SK-N-SH (cell line): ENCODE data around the gene ZNF750. TPM values are rescaled to one million over a fixed set of nuclear protein-coding genes. Genes with fewer than 3 reads are reported as not detected.
A peak's percentile ranks its signal among the peaks of the same experiment; 100 is the strongest.

Experiments
- CTCF ChIA-PET: fragments of 300-600, 350-600 bp; formaldehyde crosslinking; extraction: SDS; loops from one replicate; lab custom pipeline; 2021; lab: Yijun Ruan, JAX
- POLR2A ChIA-PET: fragments of 350-600 bp; sonication (Branson Sonifier 250); formaldehyde crosslinking; extraction: SDS; loops from one replicate; lab custom pipeline; 2020; ENCODE audit warnings: antibody characterized with exemption, inconsistent platforms; lab: Yijun Ruan, JAX
- DNase-seq: peaks from one replicate; pipeline ENCODE4 v3.0.0; 2012
- H2AFZ ChIP-seq: fragments of 200-600 bp; sonication (generic); 2 replicates; pipeline ENCODE4 v1.8.1; 2016; ENCODE audit warnings: antibody characterized with exemption, mild to moderate bottlenecking, low read depth
- H3F3A ChIP-seq: fragments of 200-600 bp; sonication (generic); replicated peaks from 2 replicates; pipeline ENCODE3; 2016; ENCODE audit warnings: antibody characterized with exemption, mild to moderate bottlenecking; ENCODE audit not compliant: insufficient read depth
- H3K27ac ChIP-seq, 2 experiments: fragments of 200-500 bp in 1 of 2; fragments of 200-600 bp in 1 of 2; sonication (Bioruptor generic) in 1 of 2; sonication (generic), shearing (Covaris generic) in 1 of 2; 2 replicates each; pipeline versions ENCODE4 v1.5.1 to v1.6.1; 2014 to 2016; ENCODE audit warnings: low read depth in 2 of 2, inconsistent platforms in 1 of 2, low read length in 1 of 2, mild to moderate bottlenecking in 1 of 2, mixed read lengths in 1 of 2
- H3K27me3 ChIP-seq: fragments of 200-600 bp; sonication (generic), shearing (Covaris generic); 2 replicates; pipeline ENCODE4 v1.6.1; 2016; ENCODE audit warnings: mixed run types; ENCODE audit not compliant: insufficient read depth
- H3K36me3 ChIP-seq, 2 experiments: fragments of 200-500 bp in 1 of 2; fragments of 200-600 bp in 1 of 2; sonication (Bioruptor generic) in 1 of 2; sonication (generic) in 1 of 2; replicated peaks in 1 of 2; 2 replicates each; pipeline versions ENCODE3 to v1.5.1; 2014 to 2016; ENCODE audit warnings: low read length in 1 of 2, mild to moderate bottlenecking in 1 of 2; ENCODE audit not compliant: insufficient read depth in 2 of 2, control insufficient read depth in 1 of 2
- H3K4me1 ChIP-seq, 2 experiments: fragments of 200-500 bp in 1 of 2; fragments of 200-600 bp in 1 of 2; sonication (Bioruptor generic) in 1 of 2; sonication (generic), shearing (Covaris generic) in 1 of 2; 2 replicates each; pipeline versions ENCODE4 v1.5.1 to v1.6.1; 2014 to 2016; ENCODE audit warnings: low read depth in 1 of 2, low read length in 1 of 2, mixed run types in 1 of 2; ENCODE audit not compliant: insufficient read depth in 2 of 2, control insufficient read depth in 1 of 2
- H3K4me2 ChIP-seq: fragments of 200-600 bp; sonication (generic), shearing (Covaris generic); 2 replicates; pipeline ENCODE4 v1.6.1; 2017; ENCODE audit warnings: mixed run types
- H3K4me3 ChIP-seq, 2 experiments: fragments of 200-500 bp in 1 of 2; fragments of 200-600 bp in 1 of 2; sonication (Bioruptor generic) in 1 of 2; sonication (generic), shearing (Covaris generic) in 1 of 2; 2 replicates each; pipeline versions ENCODE4 v1.5.1 to v1.8.1; 2014 to 2016; ENCODE audit warnings: low read depth in 2 of 2, inconsistent platforms in 1 of 2, low read length in 1 of 2, mild to moderate bottlenecking in 1 of 2, mixed read lengths in 1 of 2, moderate library complexity in 1 of 2
- H3K79me2 ChIP-seq: fragments of 200-600 bp; sonication (generic); 2 replicates; pipeline ENCODE4 v1.8.1; 2017; ENCODE audit warnings: mild to moderate bottlenecking; ENCODE audit not compliant: insufficient read depth
- H3K9ac ChIP-seq: fragments of 200-600 bp; sonication (generic); 2 replicates; pipeline ENCODE4 v1.6.1; 2017; ENCODE audit warnings: mixed run types
- H3K9me2 ChIP-seq: fragments of 200-600 bp; sonication (generic); 2 replicates; pipeline ENCODE4 v1.6.1; 2017; ENCODE audit warnings: mixed run types
- H3K9me3 ChIP-seq: fragments of 200-600 bp; sonication (generic); 2 replicates; pipeline ENCODE4 v1.6.1; 2017; ENCODE audit warnings: mixed run types, mild to moderate bottlenecking, moderate library complexity
- H4K20me1 ChIP-seq: fragments of 200-600 bp; sonication (generic); 2 replicates; pipeline ENCODE4 v1.6.1; 2017; ENCODE audit warnings: mild to moderate bottlenecking, mixed run types; ENCODE audit not compliant: insufficient read depth
- CHD2 ChIP-seq: fragments of 150-350 bp; IDR thresholded peaks from 2 replicates; pipeline ENCODE4 v1.6.1; 2018; ENCODE audit warnings: low read length; ENCODE audit not compliant: partially characterized antibody
- ELF1 ChIP-seq: IDR thresholded peaks from 2 replicates; pipeline ENCODE4 v1.4.0; 2012
- FOSL2 ChIP-seq: IDR thresholded peaks from 2 replicates; pipeline ENCODE4 v1.4.0; 2012; ENCODE audit warnings: low read depth, mild to moderate bottlenecking, moderate library complexity, borderline replicate concordance
- JUND ChIP-seq: IDR thresholded peaks from 2 replicates; pipeline ENCODE4 v1.4.0; 2012
- MXI1 ChIP-seq: IDR thresholded peaks from 2 replicates; pipeline ENCODE4 v1.6.1; 2012; ENCODE audit warnings: mild to moderate bottlenecking, low read depth, low read length, improper control_type of control experiment
- NRF1 ChIP-seq: IDR thresholded peaks from 2 replicates; pipeline ENCODE4 v1.6.1; 2012; ENCODE audit warnings: low read depth, mild to moderate bottlenecking, low read length
- POLR2AphosphoS5 ChIP-seq: IDR thresholded peaks from 2 replicates; pipeline ENCODE4 v1.6.1; 2012; ENCODE audit warnings: low read depth, low read length
- RCOR1 ChIP-seq: fragments of 150-350 bp; IDR thresholded peaks from 2 replicates; pipeline ENCODE4 v1.6.1; 2017; ENCODE audit warnings: antibody characterized with exemption, low read length
- SIN3A ChIP-seq: IDR thresholded peaks from 2 replicates; pipeline ENCODE4 v1.6.1; 2012; ENCODE audit warnings: low read depth, mild to moderate bottlenecking, low read length, moderate library complexity, borderline replicate concordance
- SMC3 ChIP-seq: IDR thresholded peaks from 2 replicates; pipeline ENCODE4 v1.6.1; 2012; ENCODE audit warnings: low read depth, low read length, improper control_type of control experiment
- TAF1 ChIP-seq: IDR thresholded peaks from 2 replicates; pipeline ENCODE4 v1.6.1; 2012; ENCODE audit warnings: low read depth, mild to moderate bottlenecking, low read length, moderate library complexity, borderline replicate concordance
- TCF12 ChIP-seq: IDR thresholded peaks from 2 replicates; pipeline ENCODE4 v1.4.0; 2012
- YY1 ChIP-seq: IDR thresholded peaks from 2 replicates; pipeline ENCODE4 v1.4.0; 2012; ENCODE audit warnings: low read depth, mild to moderate bottlenecking
- WGBS: methylation state at CpG from one replicate; pipeline ENCODE4 v1.1.6; 2017; ENCODE audit warnings: low lambda C conversion rate; 5-methylcytosine and 5-hydroxymethylcytosine counted together
- polyA plus RNA-seq, 3 experiments: library from polyadenylated mRNA; depleted of rRNA; stranded (reverse); fragments of >200 nt; gene quantifications; 2 replicates each; pipeline ENCODE4 v1.2.3, GENCODE V29; 2012
- TF ChIP-seq, protein P1 (sequence below): fragments of 150-350 bp; IDR thresholded peaks from 2 replicates; pipeline ENCODE4 v1.6.1; 2016; ENCODE audit warnings: mild to moderate bottlenecking, low read depth, low read length
- TF ChIP-seq, protein P2 (sequence below): IDR thresholded peaks from 2 replicates; pipeline ENCODE4; 2012
- TF ChIP-seq, protein P3 (sequence below): IDR thresholded peaks from 2 replicates; pipeline ENCODE4 v1.4.0; 2012; ENCODE audit warnings: low read depth
- TF ChIP-seq, protein P4 (sequence below): IDR thresholded peaks from 2 replicates; pipeline ENCODE4 v1.6.1; 2012; ENCODE audit warnings: mild to moderate bottlenecking, low read depth, low read length, moderate library complexity
- TF ChIP-seq, protein P5 (sequence below): fragments of 150-350 bp; IDR thresholded peaks from 2 replicates; pipeline ENCODE4 v1.6.1; 2017; ENCODE audit warnings: antibody characterized with exemption, low read length, low read depth, borderline replicate concordance
- TF ChIP-seq, protein P6 (sequence below): IDR thresholded peaks from 2 replicates; pipeline ENCODE4 v1.4.0; 2012; ENCODE audit warnings: low read depth, borderline replicate concordance

Gene ZNF750
- polyA plus RNA-seq, 1 of the 3 experiments (the other 2 are of a cell fraction) = not detected

DNA sequence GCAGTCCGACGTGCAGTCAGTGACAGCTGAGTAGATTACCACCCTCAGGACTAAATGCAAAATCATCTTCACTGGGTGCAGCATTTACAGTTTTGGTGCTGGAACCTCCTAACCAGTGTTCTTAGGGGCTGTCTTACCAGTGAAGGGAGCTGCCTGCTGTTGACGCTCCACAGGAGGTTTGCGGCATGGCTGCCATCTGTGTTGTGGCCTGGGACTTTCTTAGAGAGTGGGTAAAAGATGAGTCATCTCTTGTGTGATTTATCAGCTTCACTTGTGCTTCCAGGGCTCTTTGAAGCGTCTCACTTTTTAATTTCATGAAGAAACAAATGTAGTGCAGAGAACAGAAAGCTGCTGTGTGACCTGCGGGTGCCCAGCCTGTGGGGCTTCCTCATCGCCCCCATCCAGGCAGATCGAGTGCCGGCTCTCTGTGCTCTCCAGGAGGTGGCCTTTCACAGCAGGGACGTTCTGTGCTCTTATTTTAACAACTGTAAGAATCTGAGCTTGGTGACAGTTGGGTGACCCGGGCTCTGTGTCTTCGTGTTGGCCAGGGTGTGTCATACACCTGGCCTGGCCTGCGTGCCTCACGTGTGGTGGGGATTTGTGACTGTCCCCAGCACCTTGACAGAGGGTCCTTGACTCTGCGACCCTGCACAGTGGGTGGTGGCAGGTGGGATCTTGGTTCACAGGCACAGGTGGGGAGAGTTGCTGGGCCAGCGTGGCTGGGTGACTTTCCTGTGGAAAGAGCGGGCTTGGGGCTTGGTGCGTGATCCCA is 24.3 kb upstream of the ZNF750 start:
- Histone ChIP-seq H3K4me1 (peaks cover 41 to 67% of the 10 kb centered on the region in 2 experiments), H2AFZ (no peak overlapping the region), H3K27ac (peak overlapping the region; percentile 65 to 92), H4K20me1 (peaks cover 13% of the 10 kb centered on the region), H3K4me2 (peak overlapping the region; percentile 74), H3F3A (peaks cover 6% of the 10 kb centered on the region), H3K9me2 (no peaks in the 10 kb centered on the region), H3K4me3 (no peak overlapping the region), H3K79me2 (peaks cover 48% of the 10 kb centered on the region; the same call in 1 of the 2 replicates), H3K9ac (no peak overlapping the region), H3K36me3 (no peaks in the 10 kb centered on the region), H3K9me3 (no peaks in the 10 kb centered on the region), H3K27me3 (no peaks in the 10 kb centered on the region)
- TF ChIP-seq FOSL2 (peak; percentile 93), JUND (peak; percentile 83; the same call in 1 of the 2 replicates), RCOR1 (0 out of 2 replicates have a peak, but pooled peaks have one; percentile 53), ELF1 (no peak), SMC3 (no peak), POLR2AphosphoS5 (peak; percentile 68), SIN3A (peak; percentile 82; the same call in 1 of the 2 replicates), TAF1 (peak; percentile 11; the same call in 1 of the 2 replicates), YY1 (peak; percentile 77; the same call in 1 of the 2 replicates), MXI1 (0 out of 2 replicates have a peak, but pooled peaks have one; percentile 36), NRF1 (no peak), TCF12 (peak; percentile 98), CHD2 (peak; percentile 16)
- TF ChIP-seq, protein P1, sequence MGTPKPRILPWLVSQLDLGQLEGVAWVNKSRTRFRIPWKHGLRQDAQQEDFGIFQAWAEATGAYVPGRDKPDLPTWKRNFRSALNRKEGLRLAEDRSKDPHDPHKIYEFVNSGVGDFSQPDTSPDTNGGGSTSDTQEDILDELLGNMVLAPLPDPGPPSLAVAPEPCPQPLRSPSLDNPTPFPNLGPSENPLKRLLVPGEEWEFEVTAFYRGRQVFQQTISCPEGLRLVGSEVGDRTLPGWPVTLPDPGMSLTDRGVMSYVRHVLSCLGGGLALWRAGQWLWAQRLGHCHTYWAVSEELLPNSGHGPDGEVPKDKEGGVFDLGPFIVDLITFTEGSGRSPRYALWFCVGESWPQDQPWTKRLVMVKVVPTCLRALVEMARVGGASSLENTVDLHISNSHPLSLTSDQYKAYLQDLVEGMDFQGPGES = no peak
- TF ChIP-seq, protein P2, sequence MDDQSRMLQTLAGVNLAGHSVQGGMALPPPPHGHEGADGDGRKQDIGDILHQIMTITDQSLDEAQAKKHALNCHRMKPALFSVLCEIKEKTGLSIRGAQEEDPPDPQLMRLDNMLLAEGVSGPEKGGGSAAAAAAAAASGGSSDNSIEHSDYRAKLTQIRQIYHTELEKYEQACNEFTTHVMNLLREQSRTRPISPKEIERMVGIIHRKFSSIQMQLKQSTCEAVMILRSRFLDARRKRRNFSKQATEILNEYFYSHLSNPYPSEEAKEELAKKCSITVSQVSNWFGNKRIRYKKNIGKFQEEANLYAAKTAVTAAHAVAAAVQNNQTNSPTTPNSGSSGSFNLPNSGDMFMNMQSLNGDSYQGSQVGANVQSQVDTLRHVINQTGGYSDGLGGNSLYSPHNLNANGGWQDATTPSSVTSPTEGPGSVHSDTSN = peak; percentile 90
- TF ChIP-seq, protein P3, sequence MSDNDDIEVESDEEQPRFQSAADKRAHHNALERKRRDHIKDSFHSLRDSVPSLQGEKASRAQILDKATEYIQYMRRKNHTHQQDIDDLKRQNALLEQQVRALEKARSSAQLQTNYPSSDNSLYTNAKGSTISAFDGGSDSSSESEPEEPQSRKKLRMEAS = peak; percentile 97
- TF ChIP-seq, protein P4, sequence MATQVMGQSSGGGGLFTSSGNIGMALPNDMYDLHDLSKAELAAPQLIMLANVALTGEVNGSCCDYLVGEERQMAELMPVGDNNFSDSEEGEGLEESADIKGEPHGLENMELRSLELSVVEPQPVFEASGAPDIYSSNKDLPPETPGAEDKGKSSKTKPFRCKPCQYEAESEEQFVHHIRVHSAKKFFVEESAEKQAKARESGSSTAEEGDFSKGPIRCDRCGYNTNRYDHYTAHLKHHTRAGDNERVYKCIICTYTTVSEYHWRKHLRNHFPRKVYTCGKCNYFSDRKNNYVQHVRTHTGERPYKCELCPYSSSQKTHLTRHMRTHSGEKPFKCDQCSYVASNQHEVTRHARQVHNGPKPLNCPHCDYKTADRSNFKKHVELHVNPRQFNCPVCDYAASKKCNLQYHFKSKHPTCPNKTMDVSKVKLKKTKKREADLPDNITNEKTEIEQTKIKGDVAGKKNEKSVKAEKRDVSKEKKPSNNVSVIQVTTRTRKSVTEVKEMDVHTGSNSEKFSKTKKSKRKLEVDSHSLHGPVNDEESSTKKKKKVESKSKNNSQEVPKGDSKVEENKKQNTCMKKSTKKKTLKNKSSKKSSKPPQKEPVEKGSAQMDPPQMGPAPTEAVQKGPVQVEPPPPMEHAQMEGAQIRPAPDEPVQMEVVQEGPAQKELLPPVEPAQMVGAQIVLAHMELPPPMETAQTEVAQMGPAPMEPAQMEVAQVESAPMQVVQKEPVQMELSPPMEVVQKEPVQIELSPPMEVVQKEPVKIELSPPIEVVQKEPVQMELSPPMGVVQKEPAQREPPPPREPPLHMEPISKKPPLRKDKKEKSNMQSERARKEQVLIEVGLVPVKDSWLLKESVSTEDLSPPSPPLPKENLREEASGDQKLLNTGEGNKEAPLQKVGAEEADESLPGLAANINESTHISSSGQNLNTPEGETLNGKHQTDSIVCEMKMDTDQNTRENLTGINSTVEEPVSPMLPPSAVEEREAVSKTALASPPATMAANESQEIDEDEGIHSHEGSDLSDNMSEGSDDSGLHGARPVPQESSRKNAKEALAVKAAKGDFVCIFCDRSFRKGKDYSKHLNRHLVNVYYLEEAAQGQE = 0 out of 2 replicates have a peak, but pooled peaks have one; percentile 18
- TF ChIP-seq, protein P5, sequence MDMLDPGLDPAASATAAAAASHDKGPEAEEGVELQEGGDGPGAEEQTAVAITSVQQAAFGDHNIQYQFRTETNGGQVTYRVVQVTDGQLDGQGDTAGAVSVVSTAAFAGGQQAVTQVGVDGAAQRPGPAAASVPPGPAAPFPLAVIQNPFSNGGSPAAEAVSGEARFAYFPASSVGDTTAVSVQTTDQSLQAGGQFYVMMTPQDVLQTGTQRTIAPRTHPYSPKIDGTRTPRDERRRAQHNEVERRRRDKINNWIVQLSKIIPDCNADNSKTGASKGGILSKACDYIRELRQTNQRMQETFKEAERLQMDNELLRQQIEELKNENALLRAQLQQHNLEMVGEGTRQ = no peak
- TF ChIP-seq, protein P6, sequence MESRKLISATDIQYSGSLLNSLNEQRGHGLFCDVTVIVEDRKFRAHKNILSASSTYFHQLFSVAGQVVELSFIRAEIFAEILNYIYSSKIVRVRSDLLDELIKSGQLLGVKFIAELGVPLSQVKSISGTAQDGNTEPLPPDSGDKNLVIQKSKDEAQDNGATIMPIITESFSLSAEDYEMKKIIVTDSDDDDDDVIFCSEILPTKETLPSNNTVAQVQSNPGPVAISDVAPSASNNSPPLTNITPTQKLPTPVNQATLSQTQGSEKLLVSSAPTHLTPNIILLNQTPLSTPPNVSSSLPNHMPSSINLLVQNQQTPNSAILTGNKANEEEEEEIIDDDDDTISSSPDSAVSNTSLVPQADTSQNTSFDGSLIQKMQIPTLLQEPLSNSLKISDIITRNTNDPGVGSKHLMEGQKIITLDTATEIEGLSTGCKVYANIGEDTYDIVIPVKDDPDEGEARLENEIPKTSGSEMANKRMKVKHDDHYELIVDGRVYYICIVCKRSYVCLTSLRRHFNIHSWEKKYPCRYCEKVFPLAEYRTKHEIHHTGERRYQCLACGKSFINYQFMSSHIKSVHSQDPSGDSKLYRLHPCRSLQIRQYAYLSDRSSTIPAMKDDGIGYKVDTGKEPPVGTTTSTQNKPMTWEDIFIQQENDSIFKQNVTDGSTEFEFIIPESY = no peak
- CTCF ChIA-PET = interaction anchor here (0.7 to 5.1 kb wide), 4 partner anchors 13 to 90 kb away, joined by 3 to 26 read pairs (median 4); no protein-coding TSS in a partner anchor
- peak; percentile 70 for DNase-seq
- POLR2A ChIA-PET = no interaction called here
- 43% methylated on average over 13 of the region's 18 CpGs for WGBS
